Measurements from ENCODE around the gene F13A1.

Gene F13A1

GRCh38 chr6:6239598-6240581 lies 80.6 kb downstream of the F13A1 start:
- DNase-seq: no peak

DNA sequence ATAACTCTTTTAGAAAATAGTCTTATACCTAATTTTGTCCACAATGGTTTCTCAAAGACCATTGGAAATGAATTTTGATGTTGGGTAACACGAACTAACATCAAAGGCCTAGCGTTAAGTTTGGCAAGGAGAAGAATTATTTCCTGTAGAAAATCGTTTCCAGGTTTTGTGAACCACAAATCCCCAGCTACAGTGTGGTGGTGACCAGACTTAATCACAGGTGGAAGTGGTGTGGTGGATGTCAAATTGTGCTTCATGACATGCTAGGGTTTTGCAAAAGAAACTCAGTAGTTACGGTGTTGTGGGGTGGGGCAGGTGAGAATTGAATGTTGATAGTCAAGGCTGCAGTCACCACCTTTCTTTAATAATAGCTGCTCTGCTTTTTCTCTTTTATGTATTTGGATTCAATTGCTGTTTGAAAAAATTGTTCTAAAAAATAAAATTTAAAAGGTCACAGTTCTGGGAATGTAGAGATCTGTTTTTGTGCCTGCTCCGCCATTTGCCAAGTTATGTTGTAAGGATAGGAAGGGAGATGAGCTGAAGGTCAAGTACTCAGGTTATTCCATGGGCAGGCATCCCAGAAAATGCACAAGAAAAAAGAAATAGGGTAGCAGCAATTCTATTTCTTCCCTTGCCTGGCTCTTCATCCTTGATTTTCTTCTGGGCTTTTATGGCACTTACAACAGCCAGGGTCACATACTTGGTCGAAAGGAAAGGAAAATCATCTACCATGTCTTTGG lies 83.6 kb downstream of the F13A1 start:
- DNase-seq: no peak

DNA sequence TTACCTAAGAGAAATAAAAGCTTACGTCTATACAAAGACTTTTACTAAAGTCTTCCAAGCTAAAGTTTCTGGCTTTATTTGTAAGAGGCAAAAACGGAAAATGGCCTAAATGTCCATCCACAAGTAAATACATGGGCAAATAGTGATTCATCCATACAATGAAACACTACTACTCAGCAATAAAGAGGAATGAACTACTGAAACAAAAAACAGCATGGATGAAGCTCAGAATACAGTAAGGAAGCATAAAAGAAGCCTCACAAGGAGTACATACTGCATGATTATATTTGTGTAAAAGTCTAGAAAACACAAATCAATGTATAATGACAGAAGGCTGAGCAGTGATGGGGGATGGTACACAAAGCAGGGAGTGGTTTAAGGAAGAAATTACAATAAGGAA lies 84.7 kb downstream of the F13A1 start:
- DNase-seq: no peak

DNA sequence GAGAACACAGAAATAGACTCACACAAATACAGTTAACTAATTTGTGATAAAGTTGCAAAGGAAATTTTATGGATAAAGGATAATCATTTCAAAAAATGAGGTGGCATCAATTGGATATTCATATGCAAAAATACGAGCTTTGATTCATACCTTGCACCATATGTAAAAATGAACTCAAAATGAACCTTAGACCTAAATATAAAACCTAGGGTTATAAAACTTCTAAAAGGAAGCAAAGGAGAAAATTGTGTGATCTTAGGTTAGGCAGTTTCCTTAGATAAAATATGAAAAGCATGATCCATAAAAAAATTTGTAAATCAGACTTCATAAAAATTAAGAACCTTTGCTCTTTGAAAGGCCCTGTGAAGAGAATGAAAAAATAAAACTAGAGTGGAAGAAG lies 85.5 kb downstream of the F13A1 start:
- no peak for DNase-seq

DNA sequence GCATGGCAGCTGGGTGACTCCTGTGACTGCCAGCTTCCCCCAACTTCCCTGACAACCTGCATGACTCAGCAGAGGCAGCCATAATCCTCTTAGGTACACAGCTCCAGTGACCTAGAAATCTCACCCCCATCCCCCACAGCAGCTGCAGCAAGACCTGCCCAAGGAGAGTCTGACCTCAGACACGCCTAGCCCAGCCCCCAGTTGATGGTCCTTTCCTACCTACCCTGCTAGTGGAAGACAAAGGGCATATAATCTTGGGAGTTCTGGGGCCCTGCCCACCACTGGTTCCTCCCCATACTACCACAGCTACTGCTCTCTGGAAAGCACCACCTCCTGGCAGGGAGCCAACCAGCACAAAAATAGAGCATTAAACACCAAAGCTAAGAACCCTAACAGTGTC lies 90.2 kb downstream of the F13A1 start:
- no peak for DNase-seq

GRCh38 chr6:6227896-6228295 lies 92.6 kb downstream of the F13A1 start:
- no peak for DNase-seq

GRCh38 chr6:6225885-6226529 lies 94.5 kb downstream of the F13A1 start:
- no peak for DNase-seq

- DNase-seq: no peak
Observed at GRCh38 chr6:6224933-6225486, 95.5 kb downstream of the F13A1 start.

GRCh38 chr6:6221787-6222535 lies 98.5 kb downstream of the F13A1 start:
- no peak for DNase-seq

DNA sequence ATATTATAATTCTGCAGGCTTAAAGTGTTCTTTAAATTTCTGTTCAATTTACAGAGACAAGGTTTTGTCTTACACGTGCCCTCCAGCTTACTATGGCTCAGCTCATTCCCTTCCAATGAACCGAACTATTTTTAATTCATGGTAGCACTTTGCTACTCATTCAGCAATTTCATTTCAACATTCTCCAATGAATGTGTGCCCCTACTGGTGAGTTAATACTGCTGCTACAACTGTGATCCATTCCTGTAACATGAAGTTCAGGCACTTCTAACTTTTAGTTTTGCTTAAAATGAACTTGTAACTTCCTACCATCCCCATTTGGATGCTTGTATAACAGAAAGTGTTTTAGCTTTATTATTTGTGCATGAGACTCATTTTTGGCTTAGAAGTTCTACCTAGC lies 99.7 kb downstream of the F13A1 start:
- no peak for DNase-seq

DNA sequence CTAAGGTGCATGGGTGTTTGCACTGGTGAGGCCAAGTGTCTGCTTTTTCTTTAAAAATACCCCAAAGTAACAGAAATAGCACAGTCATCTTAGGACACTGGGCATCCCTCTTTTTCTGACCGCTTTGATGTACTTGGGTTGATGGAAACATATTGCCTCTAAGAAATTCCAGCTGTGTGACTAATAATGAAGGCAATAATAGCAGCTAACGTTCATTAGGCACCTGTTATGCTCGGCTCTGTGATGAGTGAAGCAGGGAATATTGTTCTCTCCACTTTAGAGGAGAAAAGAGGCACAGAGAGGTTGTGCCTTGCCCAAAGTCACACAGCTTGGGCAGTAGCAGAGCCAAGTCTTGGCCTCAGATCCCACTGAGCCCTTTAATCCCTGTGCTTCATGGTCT lies 100.7 kb downstream of the F13A1 start:
- no peak for DNase-seq

GRCh38 chr6:6218759-6219085 lies 101.7 kb downstream of the F13A1 start:
- no peak for DNase-seq

- no peak for DNase-seq
Observed at GRCh38 chr6:6217855-6218758, 102.4 kb downstream of the F13A1 start.

DNA sequence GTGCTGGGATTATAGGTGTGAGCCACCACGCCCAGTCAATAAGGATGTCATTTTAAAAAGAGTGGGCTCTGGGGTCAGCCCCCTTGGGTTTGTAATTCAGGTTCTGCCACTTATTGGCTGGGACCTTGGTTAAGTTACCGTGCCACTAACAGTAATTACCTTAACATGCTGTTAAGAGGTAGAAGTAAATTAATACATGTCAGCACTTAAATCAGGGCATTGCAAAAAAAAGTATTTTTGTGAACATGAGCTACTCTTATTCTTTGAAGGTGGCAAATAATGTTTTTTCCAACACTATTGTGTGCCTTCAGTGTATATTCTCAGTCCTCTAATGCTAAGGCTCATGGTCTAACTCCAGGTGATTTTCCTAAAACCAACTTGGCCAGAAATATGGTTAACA lies 109.5 kb downstream of the F13A1 start:
- no peak for DNase-seq

DNA sequence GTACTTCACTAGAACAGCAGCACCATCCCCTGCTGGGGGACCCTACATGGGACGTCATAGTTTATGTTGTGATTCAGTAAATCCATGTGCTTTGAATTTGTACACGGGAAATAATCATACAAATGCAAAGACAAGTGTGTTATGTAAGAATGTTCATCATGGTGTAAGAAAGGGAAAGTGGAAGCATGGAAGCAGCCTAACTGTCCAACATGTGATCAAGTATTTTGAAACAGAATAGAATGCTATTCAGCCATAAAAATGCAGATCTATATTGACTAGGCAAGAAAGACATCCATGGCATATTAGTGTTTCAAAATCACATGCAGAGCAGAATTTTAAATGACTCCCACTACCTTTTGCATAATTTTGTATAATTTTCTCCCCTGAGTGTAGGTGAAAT lies 117.6 kb downstream of the F13A1 start:
- DNase-seq: no peak

DNA sequence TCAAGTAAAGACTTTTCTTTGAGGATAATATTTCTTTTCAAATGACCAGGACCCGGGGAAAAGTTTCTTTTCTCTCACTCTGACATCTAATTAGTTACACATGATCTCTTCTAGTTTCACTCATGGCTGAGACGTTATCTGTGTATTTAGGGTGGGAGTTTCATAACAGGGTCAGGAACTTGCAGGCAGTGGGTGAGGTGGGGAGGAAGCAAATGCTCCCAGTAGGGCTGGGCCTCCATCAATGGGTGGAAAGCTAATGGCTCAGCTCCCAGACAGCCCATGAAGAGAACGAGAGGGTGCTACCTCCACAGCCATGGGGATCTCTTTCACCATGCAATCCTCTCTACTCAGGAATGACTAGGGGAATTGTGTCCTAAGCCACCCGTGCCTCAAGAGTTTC lies 119.3 kb downstream of the F13A1 start:
- DNase-seq: no peak

DNA sequence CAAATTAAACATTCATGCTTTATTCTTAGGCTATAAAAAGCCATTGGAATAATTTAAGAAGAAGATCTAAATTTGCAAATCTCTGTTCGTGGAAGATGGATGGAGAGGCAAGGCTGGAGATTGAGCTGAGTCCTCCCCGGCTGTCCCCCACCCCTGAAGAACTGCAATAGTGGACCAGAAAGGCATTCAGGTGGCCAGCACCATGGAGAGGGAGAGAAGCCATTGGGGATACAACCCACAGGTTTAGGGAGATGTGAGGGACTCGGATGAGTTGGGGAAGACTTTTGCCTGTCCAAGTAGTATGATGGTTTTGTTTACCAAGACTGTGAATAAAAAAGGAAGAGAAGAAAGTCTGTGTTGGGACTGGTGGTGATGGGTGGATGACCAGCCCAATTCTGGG lies 120.8 kb downstream of the F13A1 start:
- DNase-seq: no peak

DNA sequence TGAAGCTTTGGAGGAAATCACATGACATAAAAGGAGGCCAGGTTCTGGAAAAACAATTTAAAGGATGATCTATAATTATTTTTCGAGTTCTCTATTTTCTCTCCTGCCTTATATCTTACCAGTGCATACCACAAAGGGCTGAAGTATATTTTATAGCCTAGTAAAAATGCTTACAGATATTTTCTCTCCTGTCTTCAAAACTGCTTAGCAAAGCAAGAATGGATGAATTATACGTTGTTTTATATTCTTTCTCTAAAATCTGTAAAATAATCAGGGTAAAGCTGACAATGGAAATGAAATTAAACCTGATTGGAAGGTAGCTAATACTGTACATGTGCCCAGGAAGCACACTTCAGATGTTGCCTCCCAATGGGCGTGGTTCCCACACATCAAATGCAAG lies 123.7 kb downstream of the F13A1 start:
- no peak for DNase-seq

DNA sequence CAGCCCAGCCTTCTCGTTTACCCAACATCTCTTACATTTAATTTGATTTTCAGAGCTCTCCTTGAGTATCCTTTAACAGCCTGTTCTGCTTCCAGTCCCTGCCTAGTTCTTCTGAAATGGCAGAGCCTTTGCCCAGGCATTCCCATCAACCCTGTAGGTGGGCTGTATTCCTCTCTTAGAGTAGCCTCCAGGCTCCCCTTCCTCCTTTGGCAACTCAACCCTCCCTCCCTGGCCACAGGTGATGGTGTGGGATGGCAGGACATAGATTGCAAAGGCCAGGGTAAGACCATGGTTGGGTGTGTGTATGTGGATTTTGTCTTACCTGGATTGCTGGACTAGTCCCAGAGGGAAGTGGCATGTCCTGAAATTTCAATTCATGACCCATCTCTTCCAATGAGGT lies 125.4 kb downstream of the F13A1 start:
- no peak for DNase-seq

DNA sequence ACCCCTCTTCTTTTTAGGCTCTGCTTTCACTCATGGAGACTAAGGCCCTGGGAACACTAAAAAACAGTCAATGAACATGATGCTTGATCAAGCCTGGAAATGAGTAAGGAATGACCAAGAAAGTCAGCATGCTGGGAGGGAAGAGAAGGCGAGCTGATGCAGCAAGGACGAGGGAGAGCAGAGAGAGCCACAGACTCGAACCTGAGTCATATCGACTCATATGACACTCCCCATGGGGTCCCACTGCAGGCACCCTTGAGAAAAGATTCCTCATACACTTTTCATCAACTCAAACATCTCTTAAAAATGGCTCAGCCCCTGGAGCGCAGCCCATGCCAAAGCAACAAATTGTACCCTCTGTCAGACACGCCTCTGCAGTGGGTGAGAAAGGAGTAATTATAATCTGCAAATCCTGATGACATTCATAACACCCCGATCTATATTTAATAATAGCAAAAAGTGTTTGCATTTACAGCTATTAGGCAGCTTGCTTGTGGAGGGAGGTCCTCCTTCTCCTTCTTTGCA lies 127.2 kb downstream of the F13A1 start:
- no peak for DNase-seq

- DNase-seq: no peak
Observed at GRCh38 chr6:6191909-6192308, 128.6 kb downstream of the F13A1 start.
